Spinal cord (tissue), 10 donors: Measurements from ENCODE around the gene VPS35L. TPM values are rescaled to one million over a fixed set of nuclear protein-coding genes. Genes with fewer than 3 reads are reported as not detected.
A peak's percentile ranks its signal among the peaks of the same experiment; 100 is the strongest.

ENCODE experiments used
- DNase-seq, 6 donors: peaks; one replicate each; pipeline versions ENCODE4 v3.0.0 to v3.0.0-alpha.2; 2013 to 2015; ENCODE audit warnings: low spot score in 6 of 6, low read depth in 4 of 6
- H3K27ac ChIP-seq: one replicate; pipeline ENCODE4 v1.5.1; 2013; ENCODE audit warnings: low read depth, low read length, control low read depth
- H3K27me3 ChIP-seq: one replicate; pipeline ENCODE4 v1.6.1; 2013; ENCODE audit warnings: low read length; ENCODE audit not compliant: control insufficient read depth, insufficient read depth
- H3K36me3 ChIP-seq: one replicate; pipeline ENCODE4 v1.6.1; 2013; ENCODE audit warnings: low read length; ENCODE audit not compliant: control insufficient read depth, insufficient read depth
- H3K4me1 ChIP-seq: one replicate; pipeline ENCODE4 v1.6.1; 2013; ENCODE audit warnings: low read length; ENCODE audit not compliant: control insufficient read depth, insufficient read depth
- H3K4me3 ChIP-seq: one replicate; pipeline ENCODE4 v1.5.1; 2013; ENCODE audit warnings: low read depth, low read length, control low read depth
- H3K9me3 ChIP-seq: one replicate; pipeline ENCODE4 v1.6.1; 2013; ENCODE audit warnings: low read length; ENCODE audit not compliant: control insufficient read depth, insufficient read depth
- WGBS: methylation state at CpG from one replicate; pipeline ENCODE4 v1.1.5; 2013; ENCODE audit warnings: missing lambda C conversion rate; ENCODE audit not compliant: insufficient coverage; 5-methylcytosine and 5-hydroxymethylcytosine counted together
- polyA plus RNA-seq, 2 donors: library from polyadenylated mRNA; unstranded; fragments of 120-200 nt; gene quantifications; one replicate each; pipeline ENCODE4 v1.2.1, GENCODE V29; 2013; ENCODE audit not compliant: insufficient read length in 2 of 2
- total RNA-seq, 2 donors: library from RNA; depleted of rRNA in 1 of 2; stranded (reverse); fragments of 120-200 nt in 1 of 2; fragments of >200 nt in 1 of 2; gene quantifications; one replicate each; pipeline versions ENCODE4 v1.2.3 to v1.2.4, GENCODE V29; 2013 to 2014
- donor health status: healthy.

Gene VPS35L
- total and polyA plus RNA-seq, 4 donors, result 58.1 to 67.3 (median 63.8) TPM

GRCh38 chr16:19746561-19746960 is 191.1 kb downstream of the VPS35L start:
- peak in 2 of 6 donors; percentile 34 to 45 for DNase-seq
- Histone ChIP-seq H3K27me3 (no peaks in the 10 kb centered on the region), H3K27ac (no peak overlapping the region), H3K4me3 (no peak overlapping the region), H3K9me3 (no peaks in the 10 kb centered on the region), H3K4me1 (peaks cover 9% of the 10 kb centered on the region), H3K36me3 (peaks cover 3% of the 10 kb centered on the region)
- WGBS, result no CpG with 5 or more reads among the region's 4 CpGs

- DNase-seq, result no peak
- Histone ChIP-seq H3K27ac (peak overlapping the region; percentile 6), H3K36me3 (no peaks in the 10 kb centered on the region), H3K4me1 (peaks cover 9% of the 10 kb centered on the region), H3K4me3 (no peak overlapping the region), H3K9me3 (no peaks in the 10 kb centered on the region), H3K27me3 (no peaks in the 10 kb centered on the region)
- no CpG with 5 or more reads among the region's 2 CpGs for WGBS
Observed at GRCh38 chr16:19748389-19749168, 193.1 kb downstream of the VPS35L start.

GRCh38 chr16:19749571-19750080 is 194.1 kb downstream of the VPS35L start:
- DNase-seq, result no peak
- H3K9me3 ChIP-seq, result no peaks in the 10 kb centered on the region
- no peaks in the 10 kb centered on the region for H3K27me3 ChIP-seq
- H3K4me3 ChIP-seq, result no peak overlapping the region
- H3K4me1 ChIP-seq, result peaks cover 9% of the 10 kb centered on the region
- no peaks in the 10 kb centered on the region for H3K36me3 ChIP-seq
- no peak overlapping the region for H3K27ac ChIP-seq
- 94% methylated on average over 2 of the region's 4 CpGs for WGBS

Other genes starting within 250 kb of the VPS35L start
- gene TMC5, start 137.8 kb upstream of the VPS35L start, total RNA-seq, result 1 to 10 TPM in 1 of 2 donors, under 1 TPM in 1; 0.20 to 2.4 TPM
- gene TMC5, start 137.8 kb upstream of the VPS35L start, polyA plus RNA-seq, result under 1 TPM; 0.38 TPM
- gene GDE1, start 33.6 kb upstream of the VPS35L start, total RNA-seq, result 10 to 100 TPM; 65.2 to 93.5 TPM
- 100 to 1,000 TPM; 113 to 114 TPM for gene GDE1, start 33.6 kb upstream of the VPS35L start, polyA plus RNA-seq
- gene CCP110, start 31.8 kb upstream of the VPS35L start, total RNA-seq, result 10 to 100 TPM; 24.5 to 78.1 TPM
- gene CCP110, start 31.8 kb upstream of the VPS35L start, polyA plus RNA-seq, result 10 to 100 TPM; 34.0 to 44.2 TPM
- 10 to 100 TPM; 11.0 to 32.5 TPM for gene KNOP1, start 162.5 kb downstream of the VPS35L start, total RNA-seq
- 10 to 100 TPM; 31.3 to 33.2 TPM for gene KNOP1, start 162.5 kb downstream of the VPS35L start, polyA plus RNA-seq
- gene IQCK, start 162.6 kb downstream of the VPS35L start, total RNA-seq, result 10 to 100 TPM; 12.0 to 25.5 TPM
- 10 to 100 TPM; 17.3 to 20.8 TPM for gene IQCK, start 162.6 kb downstream of the VPS35L start, polyA plus RNA-seq